H1 (cell line): ENCODE data around the gene PFKFB3. TPM values are rescaled to one million over a fixed set of nuclear protein-coding genes. Genes with fewer than 3 reads are reported as not detected.

Experiments used
- CTCF ChIA-PET: fragments of 300-600 bp; sonication (Branson Sonifier 250); formaldehyde crosslinking; loops from one replicate; lab custom pipeline; 2021; ENCODE audit not compliant: partially characterized antibody; lab: Charles Lee
- POLR2A ChIA-PET: fragments of 300-600 bp; sonication (Branson Sonifier 250); formaldehyde crosslinking; loops from one replicate; lab custom pipeline; 2021; ENCODE audit warnings: inconsistent platforms; ENCODE audit not compliant: partially characterized antibody; lab: Charles Lee
- DNase-seq, 2 experiments: peaks; one replicate each; pipeline versions ENCODE4 v3.0.0 to v3.0.0-alpha.2; 2010 to 2022; ENCODE audit warnings: low spot score in 2 of 2, low read depth in 1 of 2, mixed read lengths in 1 of 2
- FAIRE-seq: peaks from 2 replicates; lab custom pipeline; 2011; peaks lifted over from hg19 to GRCh38; lab: Jason Lieb, UNC
- H2AFZ ChIP-seq: 2 replicates; pipeline ENCODE4 v1.8.1; 2012; ENCODE audit warnings: low read length, inconsistent platforms
- H2AK5ac ChIP-seq: 2 replicates; pipeline ENCODE4 v1.6.1; 2013; ENCODE audit warnings: low read depth, low read length
- H2BK120ac ChIP-seq: replicated peaks from 2 replicates; pipeline ENCODE3; 2013; ENCODE audit warnings: low read depth, low read length, inconsistent platforms
- H2BK12ac ChIP-seq: 2 replicates; pipeline ENCODE4 v1.6.1; 2013; ENCODE audit warnings: low read depth, low read length
- H2BK15ac ChIP-seq: 2 replicates; pipeline ENCODE4 v1.6.1; 2013; ENCODE audit warnings: low read length
- H2BK20ac ChIP-seq: 2 replicates; pipeline ENCODE4 v1.6.1; 2013; ENCODE audit warnings: low read length
- H2BK5ac ChIP-seq: 2 replicates; pipeline ENCODE4 v1.6.1; 2013; ENCODE audit warnings: low read depth, low read length
- H3K14ac ChIP-seq: 2 replicates; pipeline ENCODE4 v1.6.1; 2013; ENCODE audit warnings: inconsistent platforms; ENCODE audit not compliant: insufficient read length
- H3K18ac ChIP-seq: 2 replicates; pipeline ENCODE4 v1.6.1; 2013; ENCODE audit warnings: low read length; ENCODE audit errors: extremely low read depth
- H3K23ac ChIP-seq: 2 replicates; pipeline ENCODE4 v1.6.1; 2013; ENCODE audit warnings: inconsistent platforms; ENCODE audit not compliant: insufficient read length
- H3K23me2 ChIP-seq: 2 replicates; pipeline ENCODE4 v1.6.1; 2013; ENCODE audit warnings: low read depth, low read length
- H3K27ac ChIP-seq: 2 replicates; pipeline ENCODE4 v1.6.1; 2011; ENCODE audit warnings: low read depth, low read length, inconsistent platforms
- H3K27me3 ChIP-seq, 4 experiments: replicated peaks in 1 of 4; 1 replicate in 1 of 4; 2 replicates in 3 of 4; pipeline versions ENCODE4 v1.6.1 to v1.8.1; 2011 to 2013; ENCODE audit warnings: low read length in 3 of 4, mild to moderate bottlenecking in 3 of 4, inconsistent platforms in 2 of 4, mixed read lengths in 2 of 4, moderate library complexity in 1 of 4; ENCODE audit not compliant: control insufficient read depth in 3 of 4, insufficient read depth in 3 of 4; ENCODE audit errors: extremely low read depth in 1 of 4
- H3K36me3 ChIP-seq, 4 experiments: 2 replicates each; pipeline versions ENCODE4 v1.6.1 to v1.8.1; 2011 to 2013; ENCODE audit warnings: mild to moderate bottlenecking in 4 of 4, low read length in 3 of 4, moderate library complexity in 2 of 4, control low read depth in 1 of 4, inconsistent platforms in 1 of 4; ENCODE audit not compliant: insufficient read depth in 4 of 4, control insufficient read depth in 2 of 4
- H3K4ac ChIP-seq: replicated peaks from 2 replicates; pipeline ENCODE3; 2013; ENCODE audit warnings: low read length, low read depth, mixed read lengths, inconsistent platforms; ENCODE audit not compliant: insufficient read length
- H3K4me1 ChIP-seq, 4 experiments: replicated peaks in 1 of 4; 1 replicate in 1 of 4; 2 replicates in 3 of 4; pipeline versions ENCODE4 v1.6.1 to v1.8.1; 2011 to 2013; ENCODE audit warnings: low read length in 3 of 4, inconsistent platforms in 2 of 4, mixed read lengths in 1 of 4; ENCODE audit not compliant: insufficient read depth in 4 of 4, control insufficient read depth in 3 of 4
- H3K4me2 ChIP-seq, 2 experiments: 2 replicates each; pipeline versions ENCODE4 v1.6.1 to v1.8.1; 2011 to 2013; ENCODE audit warnings: low read depth in 2 of 2, low read length in 2 of 2, control low read depth in 1 of 2, inconsistent platforms in 1 of 2, mild to moderate bottlenecking in 1 of 2; ENCODE audit not compliant: insufficient read depth in 1 of 2
- H3K4me3 ChIP-seq, 4 experiments: fragments of 200-600, 300-600 bp in 1 of 4; sonication (generic), shearing (Covaris generic), sonication (Bioruptor Twin) in 1 of 4; 2 replicates each; pipeline versions ENCODE4 v1.5.1 to v1.8.1; 2011 to 2016; ENCODE audit warnings: low read length in 4 of 4, low read depth in 3 of 4, control low read depth in 2 of 4, inconsistent platforms in 2 of 4, mild to moderate bottlenecking in 2 of 4, mixed read lengths in 1 of 4, moderate library complexity in 1 of 4; ENCODE audit not compliant: insufficient read depth in 2 of 4; ENCODE audit errors: extremely low read depth in 1 of 4
- H3K56ac ChIP-seq: replicated peaks from 2 replicates; pipeline ENCODE3; 2013; ENCODE audit warnings: low read depth, mild to moderate bottlenecking, mixed read lengths, low read length, inconsistent platforms; ENCODE audit not compliant: insufficient read length
- H3K79me1 ChIP-seq: 2 replicates; pipeline ENCODE4 v1.6.1; 2013; ENCODE audit warnings: low read depth, low read length, control low read depth
- H3K79me2 ChIP-seq, 2 experiments: 2 replicates each; pipeline versions ENCODE4 v1.6.1 to v1.8.1; 2012 to 2013; ENCODE audit warnings: low read length in 2 of 2, mild to moderate bottlenecking in 2 of 2, inconsistent platforms in 1 of 2; ENCODE audit not compliant: insufficient read depth in 2 of 2, control insufficient read depth in 1 of 2
- H3K9ac ChIP-seq, 4 experiments: replicated peaks in 1 of 4; 1 replicate in 1 of 4; 2 replicates in 3 of 4; pipeline versions ENCODE4 v1.6.1 to v1.8.1; 2011 to 2013; ENCODE audit warnings: low read depth in 3 of 4, low read length in 3 of 4, control low read depth in 2 of 4, mild to moderate bottlenecking in 2 of 4, moderate library complexity in 2 of 4, inconsistent platforms in 1 of 4; ENCODE audit errors: extremely low read depth in 1 of 4
- H3K9me3 ChIP-seq, 2 experiments: 2 replicates each; pipeline versions ENCODE4 v1.6.1 to v1.8.1; 2012 to 2013; ENCODE audit warnings: mild to moderate bottlenecking in 2 of 2, moderate library complexity in 2 of 2, control low read depth in 1 of 2, inconsistent platforms in 1 of 2, low read depth in 1 of 2, low read length in 1 of 2, mixed read lengths in 1 of 2; ENCODE audit not compliant: insufficient read depth in 2 of 2
- H4K20me1 ChIP-seq, 2 experiments: replicated peaks in 1 of 2; 2 replicates each; pipeline versions ENCODE3 to v1.8.1; 2011 to 2013; ENCODE audit warnings: inconsistent platforms in 2 of 2, low read length in 2 of 2, mild to moderate bottlenecking in 1 of 2; ENCODE audit not compliant: insufficient read depth in 2 of 2, control insufficient read depth in 1 of 2
- H4K5ac ChIP-seq: 2 replicates; pipeline ENCODE4 v1.6.1; 2013; ENCODE audit warnings: low read length, low read depth, mixed read lengths, inconsistent platforms; ENCODE audit not compliant: insufficient read length
- H4K8ac ChIP-seq: 2 replicates; pipeline ENCODE4 v1.8.0; 2013; ENCODE audit warnings: mild to moderate bottlenecking, moderate library complexity, low read length, inconsistent platforms; ENCODE audit not compliant: insufficient read depth; ENCODE audit errors: extremely low read depth
- H4K91ac ChIP-seq: replicated peaks from 2 replicates; pipeline ENCODE3; 2013; ENCODE audit warnings: low read length, mixed read lengths, inconsistent platforms; ENCODE audit not compliant: insufficient read length
- GTF2F1 ChIP-seq: IDR thresholded peaks from 2 replicates; pipeline ENCODE4 v1.6.1; 2012; ENCODE audit warnings: low read depth, low read length, improper control_type of control experiment, borderline replicate concordance
- MAX ChIP-seq: IDR thresholded peaks from 2 replicates; pipeline ENCODE4 v1.6.1; 2012; ENCODE audit warnings: inconsistent platforms
- RXRA ChIP-seq: IDR thresholded peaks from 2 replicates; pipeline ENCODE4 v1.6.1; 2011; ENCODE audit warnings: low read depth, mild to moderate bottlenecking, low read length, moderate library complexity; ENCODE audit not compliant: insufficient read depth
- WGBS, 2 experiments: shearing (Covaris generic) in 1 of 2; methylation state at CpG; one replicate each; pipeline versions ENCODE4 v1.1.6 to v1.1.7; 2013 to 2015; ENCODE audit warnings: low lambda C conversion rate in 2 of 2, mixed read lengths in 2 of 2, inconsistent platforms in 1 of 2, low coverage in 1 of 2, missing lambda C conversion rate in 1 of 2; ENCODE audit not compliant: insufficient replicate concordance in 2 of 2, insufficient coverage in 1 of 2, insufficient read length in 1 of 2; ENCODE audit errors: extremely low coverage in 1 of 2, missing lambda C conversion rate in 1 of 2; 5-methylcytosine and 5-hydroxymethylcytosine counted together
- polyA plus RNA-seq, 7 experiments: library from polyadenylated mRNA; depleted of rRNA in 3 of 7; stranded (reverse) in 5 of 7; unstranded in 2 of 7; fragments of >200 nt in 5 of 7; fragments of 200-250 nt in 2 of 7; gene quantifications; 1 replicate in 5 of 7; 2 replicates in 1 of 7; 4 replicates in 1 of 7; pipeline versions ENCODE4 v1.2.1 to v1.2.3, GENCODE V29; 2011 to 2013; ENCODE audit warnings: missing spikeins in 2 of 7, mixed read lengths in 2 of 7
- total RNA-seq: library from RNA; stranded (reverse); fragmentation: NEBNext Ultra II Directional; extraction: Animal tissue kit (Norgen Biotek cat#: 25700); gene quantifications from 2 replicates; pipeline ENCODE4 v1.2.1, GENCODE V29; 2021

PFKFB3 gene
- total and polyA plus RNA-seq, 2 of the 8 experiments (the other 6 are each of a cell fraction or from before 2014, with no cell fraction given) = 15.6 to 32.0 TPM

GRCh38 chr10:6211341-6211670 lies 8.6 kb downstream of the PFKFB3 start:
- H3K23me2 ChIP-seq = no peaks in the 10 kb centered on the region
- H3K56ac ChIP-seq = no peak overlapping the region
- no peak overlapping the region; the same call in 1 of the 2 replicates for H2BK5ac ChIP-seq
- peaks cover 10 to 25% (median 15%) of the 10 kb centered on the region in 4 experiments; a peak in 6 of 8 replicates for H3K36me3 ChIP-seq
- H3K18ac ChIP-seq = peak overlapping the region; percentile 25; the same call in 1 of the 2 replicates
- no peak overlapping the region for H3K27ac ChIP-seq
- ChIA-PET CTCF (interaction anchor here (0.9 to 3.2 kb wide), 3 partner anchors 9 to 194 kb away, joined by 3 to 12 read pairs (median 10); partner anchors contain the start of gene PFKFB3), POLR2A (interaction anchor here (2.3 kb wide), 1 partner anchor 9 kb away, joined by 13 read pairs; the partner anchor contains the start of gene PFKFB3)
- H3K14ac ChIP-seq = peak overlapping the region; percentile 88
- H3K4ac ChIP-seq = no peak overlapping the region
- no peak overlapping the region for H4K5ac ChIP-seq
- H3K9ac ChIP-seq = no peak overlapping the region
- H4K20me1 ChIP-seq = peaks cover 13 to 33% of the 10 kb centered on the region in 2 experiments
- H3K79me1 ChIP-seq = peaks cover 20% of the 10 kb centered on the region
- H3K9me3 ChIP-seq = no peaks in the 10 kb centered on the region
- H2AFZ ChIP-seq = no peak overlapping the region
- no peak overlapping the region for H2AK5ac ChIP-seq
- 88% methylated on average over 6 of the region's 6 CpGs; no CpG with 5 or more reads in 1 of the 2 experiments for WGBS, 2 experiments
- peak overlapping the region; percentile 98 for H3K23ac ChIP-seq
- H3K27me3 ChIP-seq = no peaks in the 10 kb centered on the region
- H4K8ac ChIP-seq = peak overlapping the region; percentile 85; the same call in 1 of the 2 replicates
- peak overlapping the region in 1 of 2 experiments; percentile 7; a peak in 1 of 4 replicates for H3K4me2 ChIP-seq
- DNase-seq = no peak
- H3K4me1 ChIP-seq = peaks cover 0 to 10% (median 5%) of the 10 kb centered on the region in 4 experiments; a peak in 4 of 7 replicates
- H2BK15ac ChIP-seq = no peak overlapping the region
- no peak overlapping the region for H2BK120ac ChIP-seq
- H4K91ac ChIP-seq = peak overlapping the region; percentile 80
- H3K79me2 ChIP-seq = peaks cover 0 to 50% of the 10 kb centered on the region in 2 experiments; a peak in 2 of 4 replicates
- no peak for FAIRE-seq
- no peak overlapping the region for H3K4me3 ChIP-seq
- no peak overlapping the region for H2BK12ac ChIP-seq
- TF ChIP-seq GTF2F1 = no peak
- TF ChIP-seq MAX = no peak
- no peak for TF ChIP-seq RXRA
- no peak overlapping the region for H2BK20ac ChIP-seq
